Stimulated activated CD4-positive, alpha-beta T cell treated with anti-CD3 and anti-CD28 coated beads, TNF-alpha, amount 100 ng/mL, for 48 hours (primary cell): ENCODE measurements around the gene ANKS1B.

Experiments used
- DNase-seq, 3 donors: peaks; one replicate each; pipeline ENCODE4 v3.0.0-alpha.2; 2020; ENCODE audit warnings: low read depth in 3 of 3

The ANKS1B gene

GRCh38 chr12:98951406-98951805 is 1033.3 kb downstream of the ANKS1B start:
- no peak for DNase-seq

DNA sequence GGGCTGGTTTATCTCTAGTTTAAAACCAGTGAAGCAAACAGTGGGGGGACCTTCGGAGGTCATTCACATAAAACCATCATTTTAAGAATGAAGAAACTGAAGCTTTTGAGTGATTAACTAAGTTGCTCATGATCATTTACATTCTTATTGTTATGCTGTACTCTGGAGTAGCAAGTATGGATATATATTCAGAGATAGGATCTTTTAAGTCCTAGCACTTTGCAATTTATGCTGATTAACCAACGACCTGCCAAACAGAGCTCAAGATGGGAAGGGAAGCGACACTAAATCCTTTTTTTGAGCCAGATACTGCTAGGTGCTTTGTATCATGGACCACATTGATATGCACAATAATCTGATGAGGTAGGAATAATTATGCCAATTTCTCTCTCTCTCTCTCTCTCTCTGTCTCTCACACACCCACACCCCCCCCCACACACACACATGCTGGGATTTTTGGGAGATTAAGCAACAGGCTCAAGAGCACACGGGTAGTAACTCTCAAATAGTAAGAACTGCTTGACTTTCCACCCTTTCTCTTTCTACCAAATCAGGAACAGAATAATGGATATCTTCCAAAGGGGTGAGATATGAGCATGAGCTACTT is 1036.3 kb downstream of the ANKS1B start:
- no peak for DNase-seq

DNA sequence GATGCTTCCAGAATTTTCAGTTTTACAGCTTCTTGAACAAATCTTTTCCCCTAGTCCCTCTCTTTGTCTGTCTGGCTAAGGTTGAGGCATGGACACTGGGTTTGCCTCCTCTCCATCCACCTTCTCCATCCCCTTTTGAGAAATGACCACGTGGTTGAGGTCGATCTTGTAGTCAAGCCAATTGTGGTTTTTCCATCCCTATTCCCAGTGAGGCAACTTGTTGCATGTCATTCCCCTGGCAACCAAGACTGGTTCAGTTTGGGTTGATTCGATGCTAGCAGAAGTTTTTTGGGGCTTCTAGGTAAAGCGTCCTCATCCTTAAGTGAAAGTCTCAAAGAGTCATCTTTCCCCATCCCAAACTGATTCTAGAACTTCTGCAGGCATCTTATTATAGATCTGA is 1038.9 kb downstream of the ANKS1B start:
- DNase-seq, result no peak

DNA sequence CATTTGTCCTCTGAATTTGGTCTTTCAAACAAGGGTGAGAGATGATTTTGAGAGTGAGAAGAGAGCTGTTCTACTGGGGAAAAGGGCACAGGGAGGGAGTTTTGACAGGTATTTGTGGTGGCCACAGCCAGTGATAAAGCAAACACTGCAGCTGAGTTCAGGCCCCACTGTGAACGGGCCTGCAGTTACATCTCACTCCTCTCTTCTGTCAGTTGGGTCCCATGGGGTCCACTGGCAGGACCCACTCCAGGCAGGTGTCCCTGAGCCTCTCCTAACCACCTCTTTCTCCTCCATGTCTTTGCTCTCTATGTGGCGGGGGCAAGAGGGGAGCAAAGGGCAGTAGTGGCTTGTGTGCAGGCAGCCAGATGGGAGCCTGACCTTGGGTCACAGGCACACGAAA is 1044.8 kb downstream of the ANKS1B start:
- DNase-seq, result no peak

DNA sequence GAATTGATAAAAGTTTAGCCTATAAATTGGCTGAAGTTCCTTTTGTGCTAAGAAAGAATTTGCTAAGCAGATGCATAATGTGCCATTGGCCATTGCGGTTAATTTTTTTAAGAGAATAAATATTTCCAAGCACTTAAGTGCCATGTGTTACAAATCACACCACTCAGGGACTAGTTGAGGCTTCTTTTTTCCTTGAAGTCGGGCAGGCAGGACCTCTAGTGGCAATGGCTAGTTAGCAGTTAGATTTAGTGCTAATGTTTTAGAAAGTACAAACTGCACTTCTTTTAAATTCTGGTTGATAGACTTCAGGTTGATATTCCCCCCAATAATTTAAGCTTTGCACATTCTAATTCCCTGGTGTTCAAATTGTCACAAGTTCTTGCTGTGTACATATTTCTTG is 1045.4 kb downstream of the ANKS1B start:
- DNase-seq, result no peak

DNA sequence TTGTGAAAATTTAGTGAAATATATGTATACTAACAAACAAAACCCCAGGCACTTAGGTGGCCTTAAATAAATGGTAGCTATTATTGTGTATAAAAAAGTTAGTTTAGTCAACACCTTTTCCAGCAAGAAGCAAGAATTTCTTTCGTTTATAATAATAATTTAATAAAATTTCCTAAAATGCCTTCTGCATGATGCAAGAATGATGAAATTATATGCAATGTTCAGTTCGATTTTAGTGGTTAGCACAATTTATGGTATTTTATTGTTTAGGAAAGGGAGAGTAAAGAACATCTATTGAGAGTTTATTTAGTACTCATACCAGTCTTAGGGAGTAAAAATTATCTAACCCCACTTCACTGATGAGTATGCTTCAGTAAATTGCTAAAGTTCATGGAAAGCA is 1048.9 kb downstream of the ANKS1B start:
- no peak for DNase-seq

DNA sequence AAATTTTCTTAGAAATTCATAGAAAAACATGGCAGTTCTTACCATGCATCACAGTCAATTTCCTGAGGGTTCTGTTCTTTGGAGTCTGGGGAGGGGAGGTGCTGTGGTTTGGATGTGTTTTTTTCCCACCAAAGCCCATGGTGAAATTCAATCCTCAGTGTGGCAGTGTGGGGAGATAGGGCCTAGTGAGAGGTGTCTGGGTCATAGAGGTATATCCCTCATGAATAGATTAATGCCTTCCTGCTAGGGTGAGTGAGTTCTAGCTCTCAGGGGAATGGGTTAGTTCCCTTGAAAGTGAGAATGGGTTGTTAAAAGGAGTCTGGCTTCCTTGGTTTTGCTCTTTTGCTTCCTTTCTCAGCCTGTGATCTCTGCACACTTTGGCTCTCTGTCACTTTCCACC is 1061.9 kb downstream of the ANKS1B start:
- DNase-seq, result no peak

- no peak for DNase-seq
Measured at GRCh38 chr12:98918176-98918863, 1066.4 kb downstream of the ANKS1B start.

- no peak for DNase-seq
Measured at GRCh38 chr12:98916106-98916505, 1068.6 kb downstream of the ANKS1B start.

GRCh38 chr12:98912401-98912974 is 1072.2 kb downstream of the ANKS1B start:
- DNase-seq, result no peak

GRCh38 chr12:98911396-98911795 is 1073.3 kb downstream of the ANKS1B start:
- no peak for DNase-seq

GRCh38 chr12:98909746-98910145 is 1075.0 kb downstream of the ANKS1B start:
- DNase-seq, result no peak

DNA sequence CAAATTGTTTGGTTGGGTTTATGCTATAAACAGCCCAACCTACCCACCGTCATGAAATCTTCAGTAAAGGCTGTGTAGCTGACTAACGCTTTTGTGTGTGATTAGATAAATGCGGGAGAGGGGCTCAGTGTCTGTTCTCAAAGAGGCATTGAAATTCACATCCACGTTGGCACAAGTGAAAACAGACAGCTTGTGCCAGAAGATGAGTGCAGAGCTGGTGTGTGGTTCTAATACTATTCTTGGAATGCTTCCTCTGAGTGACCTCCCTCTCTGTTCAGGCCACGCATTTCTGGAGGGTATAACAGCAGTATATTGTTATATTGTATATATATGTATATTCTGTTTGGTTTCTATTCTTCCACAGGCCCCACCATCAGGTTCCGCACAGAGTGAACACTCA is 1075.9 kb downstream of the ANKS1B start:
- DNase-seq, result no peak

GRCh38 chr12:98903875-98904274 is 1080.9 kb downstream of the ANKS1B start:
- no peak for DNase-seq

DNA sequence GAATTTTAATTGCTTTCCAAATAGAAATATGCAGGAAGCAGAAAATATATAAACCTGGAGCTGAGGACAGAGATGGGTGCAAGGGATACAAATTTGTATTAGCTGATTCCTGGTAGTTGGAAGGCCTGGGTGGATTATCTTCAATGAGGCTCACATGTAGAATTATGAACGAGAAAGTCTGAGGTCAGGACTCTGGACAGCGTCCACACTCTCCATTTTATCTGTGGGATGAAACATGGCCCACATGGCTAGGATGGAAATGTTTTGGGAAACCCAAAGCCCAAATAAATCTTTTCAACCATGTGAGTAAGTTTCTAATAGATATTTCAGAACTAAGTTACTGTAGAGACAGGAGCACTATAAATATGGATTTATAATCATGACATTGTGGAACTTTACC is 1083.5 kb downstream of the ANKS1B start:
- DNase-seq, result no peak

GRCh38 chr12:98896938-98897337 is 1087.8 kb downstream of the ANKS1B start:
- DNase-seq, result no peak

GRCh38 chr12:98895086-98895651 is 1089.6 kb downstream of the ANKS1B start:
- no peak for DNase-seq

- no peak for DNase-seq
Measured at GRCh38 chr12:98894412-98895085, 1090.2 kb downstream of the ANKS1B start.

GRCh38 chr12:98893675-98894411 is 1090.9 kb downstream of the ANKS1B start:
- DNase-seq, result no peak

- no peak for DNase-seq
Measured at GRCh38 chr12:98893126-98893674, 1091.5 kb downstream of the ANKS1B start.

GRCh38 chr12:98885778-98886177 is 1099.0 kb downstream of the ANKS1B start:
- DNase-seq, result no peak

- DNase-seq, result no peak
Measured at GRCh38 chr12:98883231-98883630, 1101.5 kb downstream of the ANKS1B start.
